ENCODE data around the gene SCP2.
"Not testable (repeated sequence)": the region's sequence is repeated elsewhere in the genome, so short reads cannot be mapped to it uniquely, and the experiment has no call there.

The SCP2 gene

GRCh38 chr1:52916241-52916975 is 10.7 kb upstream of the SCP2 start:
- no peak for DNase-seq (ENCODE audit: low read depth in 1 of 2, low spot score in 1 of 2)

DNA sequence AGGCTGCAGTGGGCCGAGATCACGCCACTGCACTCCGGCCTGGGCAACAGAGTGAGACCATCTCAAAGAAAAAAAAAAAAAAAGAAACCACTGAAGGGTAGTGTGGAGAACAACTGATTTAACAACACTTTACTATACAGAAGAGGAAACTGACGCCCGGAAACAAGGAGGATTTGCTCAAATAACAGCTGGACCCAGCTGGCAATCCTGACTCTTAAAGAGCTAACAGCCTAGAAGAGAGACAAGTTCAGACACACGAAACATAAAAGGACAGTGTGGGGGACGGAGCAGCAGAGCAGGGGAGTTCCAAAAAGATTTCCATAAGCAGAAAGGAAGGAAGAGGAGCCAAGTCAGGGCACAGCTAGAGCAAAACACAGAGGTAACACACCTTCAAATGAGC is 9.9 kb upstream of the SCP2 start:
- DNase-seq (ENCODE audit: low read depth in 1 of 2, low spot score in 1 of 2), result no peak

DNA sequence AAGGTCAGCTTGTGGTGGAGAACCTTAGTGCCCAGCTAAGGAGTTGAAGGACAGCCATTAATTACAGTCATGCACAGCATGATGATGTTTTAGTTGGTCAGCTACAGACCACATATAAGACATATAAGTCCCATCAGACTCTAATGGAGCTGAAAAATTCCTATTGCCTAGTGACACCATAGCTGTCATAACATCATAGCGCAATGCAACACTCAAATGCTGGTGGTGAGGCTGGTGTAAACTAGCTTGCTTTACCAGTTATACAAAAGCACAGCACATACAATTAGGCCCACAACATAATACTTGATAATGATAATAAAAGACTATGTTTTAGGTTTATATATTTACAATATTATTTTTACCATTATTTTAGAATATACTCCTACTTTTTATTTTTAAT is 9.5 kb upstream of the SCP2 start:
- DNase-seq (ENCODE audit: low read depth in 1 of 2, low spot score in 1 of 2), result no peak

DNA sequence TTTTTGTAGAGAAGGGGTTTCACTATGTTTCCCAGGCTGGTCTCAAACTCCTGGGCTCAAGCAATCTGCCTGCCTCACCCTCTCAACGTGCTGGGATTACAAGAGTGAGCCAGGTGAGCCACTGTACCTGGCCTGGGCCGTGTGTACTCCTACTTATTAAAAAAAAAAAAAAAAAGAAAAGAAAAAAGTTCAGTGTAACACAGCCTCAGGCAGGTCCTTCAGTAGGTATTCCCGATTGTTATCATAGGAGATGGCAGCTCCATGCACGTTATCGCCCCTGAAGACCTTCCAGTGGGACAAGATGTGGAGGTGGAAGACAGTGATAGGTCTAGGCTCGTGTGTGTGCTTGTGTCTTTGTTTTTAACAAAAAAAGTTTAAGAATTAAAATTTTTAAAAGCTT is 8.9 kb upstream of the SCP2 start:
- no peak for DNase-seq (ENCODE audit: low read depth in 1 of 2, low spot score in 1 of 2)

DNA sequence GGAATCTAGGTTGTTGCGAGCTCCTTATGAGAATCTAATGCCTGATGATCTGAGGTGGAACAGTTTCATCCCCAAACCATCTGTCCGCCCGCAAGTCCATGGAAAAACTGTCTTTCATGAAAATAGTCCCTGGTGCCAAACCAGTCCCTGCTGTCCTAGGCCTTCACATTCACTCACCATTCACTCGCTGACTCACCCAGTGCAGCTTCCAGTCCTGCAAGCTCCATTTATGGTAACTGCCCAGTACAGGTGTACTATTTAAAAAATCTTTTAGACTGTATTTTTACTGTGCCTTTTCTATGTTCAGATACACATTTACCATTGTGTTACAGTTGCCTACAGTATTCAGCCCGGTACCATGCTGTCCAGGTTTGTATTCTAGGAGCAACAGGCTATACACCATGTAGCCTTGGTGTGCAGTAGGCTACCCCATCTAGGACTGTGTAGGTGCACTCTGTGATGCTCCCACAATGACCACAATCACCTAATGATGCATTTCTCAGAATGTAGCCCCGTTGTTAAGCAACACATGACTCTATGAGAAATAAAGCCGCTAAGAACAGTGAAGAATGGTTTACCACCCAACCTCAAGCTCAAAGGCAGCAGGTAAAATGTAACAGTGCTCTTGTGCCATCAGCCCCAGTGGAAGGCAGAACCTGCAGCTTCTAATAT is 7.9 kb upstream of the SCP2 start:
- no peak for DNase-seq (ENCODE audit: low read depth in 1 of 2, low spot score in 1 of 2)

DNA sequence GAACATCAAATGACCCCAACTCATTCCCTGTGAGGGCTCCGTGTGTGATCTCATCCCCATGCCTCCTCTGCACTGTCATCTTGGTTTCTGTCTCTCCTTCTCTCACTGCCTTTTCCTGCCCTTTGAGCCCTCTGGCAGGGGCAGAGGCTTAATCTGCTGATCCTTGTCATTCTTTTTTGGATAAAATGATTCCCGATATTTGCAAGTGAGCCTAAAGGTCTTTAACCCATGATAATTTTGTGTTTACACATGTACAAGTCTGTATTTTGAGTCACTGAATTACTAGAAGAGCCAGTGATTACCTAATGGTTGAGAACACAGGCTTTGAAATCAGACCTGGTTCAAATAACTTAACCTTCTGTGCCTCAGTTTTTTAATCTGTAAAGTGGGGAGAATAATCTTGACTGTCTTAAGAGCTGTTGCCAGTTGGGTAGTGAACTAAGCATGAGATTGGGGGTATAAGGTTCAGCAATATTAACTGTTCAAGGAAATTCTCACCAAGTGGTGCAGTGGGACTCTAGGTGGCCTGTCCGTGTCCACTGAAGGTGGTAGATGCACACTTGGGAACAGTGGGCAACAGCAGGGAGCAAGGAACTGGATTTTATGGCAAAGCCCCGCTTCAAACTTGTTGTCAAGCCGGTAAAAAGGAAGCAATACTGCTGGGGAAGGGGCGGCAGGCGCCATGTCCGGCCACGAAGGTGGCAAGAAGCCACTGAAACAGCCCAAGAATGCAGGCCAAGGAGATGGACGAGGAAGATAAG is 7.2 kb upstream of the SCP2 start:
- no peak for DNase-seq (ENCODE audit: low read depth in 1 of 2, low spot score in 1 of 2)

- no peak for DNase-seq (ENCODE audit: low read depth in 1 of 2, low spot score in 1 of 2)
Measured at GRCh38 chr1:52920791-52921291, 6.2 kb upstream of the SCP2 start.

- DNase-seq (ENCODE audit: low read depth in 1 of 2, low spot score in 1 of 2), result no peak
Measured at GRCh38 chr1:52925571-52926005, 1.5 kb upstream of the SCP2 start.

GRCh38 chr1:52926864-52927211 is 238 bp upstream of the SCP2 start:
- DNase-seq (ENCODE audit: low read depth in 1 of 2, low spot score in 1 of 2), result no peak

DNA sequence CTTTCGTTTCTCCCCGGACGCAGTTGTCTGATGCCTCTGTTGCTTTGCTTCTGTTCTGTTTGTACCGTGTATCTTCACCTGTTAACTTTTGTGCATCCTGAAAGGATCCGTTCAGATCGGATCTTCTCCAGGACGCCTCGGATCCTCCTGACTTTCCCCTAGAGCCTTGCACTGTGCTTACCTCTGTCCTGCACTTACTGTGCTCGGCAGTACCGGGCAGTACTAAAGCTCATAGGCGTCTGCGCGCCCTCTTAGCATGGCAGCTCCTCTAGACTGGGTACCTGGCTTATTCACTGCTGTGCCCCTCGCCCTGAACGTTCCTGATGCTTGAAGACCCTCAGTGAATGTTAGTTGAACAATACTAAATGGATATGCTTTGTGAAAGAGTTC is 934 bp downstream of the SCP2 start:
- DNase-seq (ENCODE audit: low read depth in 1 of 2, low spot score in 1 of 2), result no peak

DNA sequence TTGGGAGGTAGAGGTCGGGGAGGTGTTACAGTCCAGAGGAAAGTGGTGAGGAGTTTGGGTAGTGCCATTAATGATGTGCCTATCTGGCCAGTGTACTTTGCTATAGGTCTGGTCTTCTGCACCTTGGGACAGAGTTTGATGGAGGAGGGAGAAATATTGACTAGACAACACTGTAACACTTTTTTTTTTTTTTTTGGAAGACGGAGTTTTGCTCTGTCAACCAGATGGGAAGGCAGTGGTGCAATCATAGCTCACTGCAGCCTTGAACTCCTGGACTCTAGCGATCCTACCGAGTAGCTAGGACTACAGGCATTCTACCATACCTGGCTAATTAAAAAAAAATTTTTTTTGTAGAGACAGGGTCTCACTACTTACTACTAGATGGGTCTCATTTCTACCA is 1.9 kb downstream of the SCP2 start:
- no peak for DNase-seq (ENCODE audit: low read depth in 1 of 2, low spot score in 1 of 2)

DNA sequence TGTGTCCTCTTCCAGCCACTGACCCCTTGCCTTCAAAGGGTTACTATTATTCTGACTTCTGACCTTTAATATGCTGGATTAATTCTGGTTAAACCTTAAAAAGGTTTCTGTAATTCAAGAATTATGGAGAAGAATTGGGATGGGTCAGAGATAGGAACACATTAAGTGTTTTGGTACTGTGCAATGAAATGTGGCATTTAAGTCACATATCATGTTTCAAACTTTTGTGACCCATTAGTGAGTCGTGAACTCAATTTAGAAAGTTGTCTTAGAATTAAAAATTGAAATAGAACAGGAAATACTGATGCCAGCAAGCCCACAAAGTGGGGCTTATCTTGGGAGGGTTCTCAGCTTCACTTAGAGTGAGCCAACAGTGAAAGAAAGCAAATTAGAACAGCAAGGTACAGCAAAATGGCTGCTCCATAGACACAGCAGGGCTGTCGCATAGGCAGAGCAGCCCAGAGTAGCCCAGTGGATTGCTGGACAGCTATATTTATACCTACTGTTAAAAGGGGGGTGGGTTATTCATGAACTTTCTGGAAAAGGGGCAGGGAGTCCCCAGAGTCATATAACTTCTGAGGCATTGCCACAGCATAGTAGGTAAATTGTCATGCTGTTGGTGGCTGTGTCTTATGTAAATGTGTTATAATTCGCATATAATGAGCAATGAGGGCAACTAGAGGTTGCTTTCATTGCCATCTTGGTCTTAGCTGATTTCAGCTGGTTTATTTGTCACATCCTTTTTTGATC is 10.5 kb downstream of the SCP2 start:
- no peak for DNase-seq (ENCODE audit: low read depth in 1 of 2, low spot score in 1 of 2)

DNA sequence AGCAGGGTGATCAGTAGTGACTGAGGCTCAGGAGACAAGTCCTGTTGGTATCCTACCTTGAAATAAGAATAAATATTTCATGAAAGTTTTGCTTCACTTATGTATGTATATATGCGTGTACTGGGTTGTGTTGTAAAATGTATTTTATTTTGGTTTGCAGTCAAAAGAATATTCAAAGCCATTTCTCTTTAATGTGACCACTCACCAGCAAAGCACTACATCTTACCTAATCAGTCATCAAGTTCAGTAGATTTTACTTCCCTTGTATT is 11.0 kb downstream of the SCP2 start:
- no peak for DNase-seq (ENCODE audit: low read depth in 1 of 2, low spot score in 1 of 2)

DNA sequence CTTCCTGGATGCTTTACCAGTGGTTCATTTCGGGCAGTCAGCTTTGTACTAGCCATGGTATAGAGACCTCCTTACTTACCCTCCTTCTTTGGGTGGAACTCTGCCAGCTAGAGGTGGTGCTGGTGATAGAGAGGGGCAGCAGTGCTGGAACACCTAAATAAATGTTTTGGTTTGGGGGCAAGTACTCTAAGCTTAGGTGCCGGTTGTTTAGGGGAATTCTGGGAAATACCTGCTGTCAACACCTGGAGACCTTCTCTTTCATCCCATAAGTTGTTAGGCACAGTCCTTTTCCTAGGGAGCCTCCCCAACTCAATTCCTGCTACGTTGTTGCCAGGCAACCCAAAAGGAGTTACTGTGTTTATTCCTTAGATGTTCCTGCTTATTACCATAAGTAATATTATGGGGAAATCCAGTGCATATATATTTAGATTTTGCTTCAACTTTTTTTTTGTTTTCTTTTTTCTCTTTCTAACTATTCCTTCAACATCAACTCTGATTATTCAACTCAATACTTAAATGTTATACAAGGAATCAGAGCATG is 16.9 kb downstream of the SCP2 start:
- no peak for DNase-seq (ENCODE audit: low read depth in 1 of 2, low spot score in 1 of 2)

DNA sequence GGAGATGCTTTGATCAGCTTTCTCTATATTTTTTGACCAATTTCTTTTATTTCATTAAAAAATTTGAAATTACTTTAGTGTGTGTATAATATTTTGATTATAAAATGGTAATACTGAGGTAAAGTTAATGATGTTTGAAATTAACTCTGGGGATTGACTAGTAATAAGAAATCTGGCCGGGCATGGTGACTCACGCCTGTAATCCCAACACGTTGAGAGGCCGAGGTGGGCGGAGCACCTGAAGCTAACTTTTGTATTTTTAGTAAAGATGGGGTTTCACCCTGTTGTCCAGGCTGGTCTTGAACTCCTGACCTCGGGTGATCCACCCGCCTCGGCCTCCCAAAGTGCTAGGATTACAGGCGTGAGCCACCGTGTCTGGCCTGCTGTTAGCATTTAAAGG is 17.5 kb downstream of the SCP2 start:
- no peak for DNase-seq (ENCODE audit: low read depth in 1 of 2, low spot score in 1 of 2)

- no peak for DNase-seq (ENCODE audit: low read depth in 1 of 2, low spot score in 1 of 2)
Measured at GRCh38 chr1:52947490-52947889, 20.4 kb downstream of the SCP2 start.

- not testable (repeated sequence) for DNase-seq (ENCODE audit: low read depth in 1 of 2, low spot score in 1 of 2)
Measured at GRCh38 chr1:52949602-52950001, 22.5 kb downstream of the SCP2 start.

- DNase-seq (ENCODE audit: low read depth in 1 of 2, low spot score in 1 of 2), result no peak
Measured at GRCh38 chr1:52952112-52952511, 25.0 kb downstream of the SCP2 start.

GRCh38 chr1:52955129-52955970 is 28.3 kb downstream of the SCP2 start:
- DNase-seq (ENCODE audit: low read depth in 1 of 2, low spot score in 1 of 2), result no peak

DNA sequence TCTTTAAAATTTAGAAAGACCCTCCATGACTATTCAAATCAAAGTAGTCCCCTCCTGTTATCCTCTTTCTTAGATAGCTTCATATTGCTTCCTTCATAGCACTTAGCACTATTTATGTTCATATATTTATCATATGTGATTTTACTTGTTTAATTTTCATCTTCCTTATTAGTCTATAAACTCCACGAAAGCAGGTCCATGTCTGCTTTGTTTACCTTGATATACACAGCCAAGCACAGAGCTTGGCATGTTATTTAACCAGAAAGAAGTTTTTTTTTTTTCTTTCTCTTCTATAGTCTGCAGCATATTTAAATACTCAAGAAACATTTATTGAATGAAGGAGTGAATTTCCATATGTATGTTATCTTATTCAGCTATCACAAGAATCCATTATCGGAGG is 36.0 kb downstream of the SCP2 start:
- no peak for DNase-seq (ENCODE audit: low read depth in 1 of 2, low spot score in 1 of 2)

DNA sequence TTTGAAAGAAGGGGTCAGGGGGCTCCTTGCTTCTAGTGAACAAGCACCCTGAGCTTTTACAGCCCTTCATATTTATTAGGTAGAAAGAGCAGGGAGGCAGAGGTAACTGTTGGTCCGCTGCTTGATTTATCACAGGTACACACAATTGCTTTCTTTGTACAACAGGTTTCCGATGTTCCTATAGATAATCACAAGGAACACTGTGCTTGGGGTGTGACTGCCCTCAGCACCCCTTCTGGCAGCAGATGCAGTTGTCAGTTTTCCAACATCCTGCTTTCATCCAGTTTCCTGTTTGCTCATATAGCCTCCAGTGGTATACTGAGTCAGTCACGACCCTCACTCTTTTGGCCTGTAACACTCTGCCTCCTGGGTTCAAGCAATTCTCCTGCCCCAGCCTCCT is 40.6 kb downstream of the SCP2 start:
- no peak for DNase-seq (ENCODE audit: low read depth in 1 of 2, low spot score in 1 of 2)

All from activated CD4-positive, alpha-beta T cell treated with anti-CD3 and anti-CD28 coated beads, Interleukin-2, amount 50 U/mL, for 24 hours (primary cell).